Gastrocnemius medialis (tissue), 4 donors: ENCODE measurements around the gene IL17RA.

Experiments used
- CTCF ChIP-seq, 5 experiments: fragments of 450-650 bp in 3 of 5; fragments of 200-600 bp in 2 of 5; sonication (generic) in 2 of 5; IDR thresholded peaks in 4 of 5; conservative IDR thresholded peaks in 1 of 5; 1 replicate in 4 of 5; 2 replicates in 1 of 5; pipeline ENCODE4 v1.5.1; 2016 to 2019; ENCODE audit warnings: antibody characterized with exemption in 5 of 5, mild to moderate bottlenecking in 3 of 5, moderate library complexity in 3 of 5
- POLR2A ChIP-seq, 2 donors: fragments of 450-650 bp; IDR thresholded peaks; one replicate each; pipeline ENCODE4 v1.6.1; 2017; ENCODE audit warnings: antibody characterized with exemption in 2 of 2, mild to moderate bottlenecking in 2 of 2, moderate library complexity in 2 of 2

- no peak for TF ChIP-seq CTCF (IDR thresholded peaks at IDR 0.05 in 4 of 5, conservative IDR thresholded peaks at IDR 0.05 in 1 of 5)
- no peak for TF ChIP-seq POLR2A (IDR thresholded peaks at IDR 0.05)
Observed at GRCh38 chr22:17087498-17088131, 2.8 kb downstream of the IL17RA start.
